A549 (cell line): ENCODE data around the gene PHF21A. TPM values are rescaled to one million over a fixed set of nuclear protein-coding genes. Genes with fewer than 3 reads are reported as not detected.

Experiments
- ATAC-seq, 2 experiments: fragments of 200-7000 bp in 1 of 2; fragments of >200 bp in 1 of 2; cut with Nextera tagmentation in 1 of 2; cut with Tn5 transposase in 1 of 2; 3 replicates each; pipeline versions ENCODE4 v1.8.0 to v1.9.1; 2018 to 2020; ENCODE audit warnings: mild to moderate bottlenecking in 1 of 2, moderate library complexity in 1 of 2
- CTCF ChIA-PET: fragments of 300-600 bp; sonication (Branson Sonifier 250); formaldehyde crosslinking; extraction: SDS; loops from one replicate; lab custom pipeline; 2021; ENCODE audit warnings: antibody characterized with exemption, inconsistent platforms; lab: Yijun Ruan, JAX
- POLR2A ChIA-PET: fragments of 350-600 bp; formaldehyde crosslinking; extraction: SDS; loops from one replicate; lab custom pipeline; 2021; ENCODE audit warnings: antibody characterized with exemption, inconsistent platforms; lab: Yijun Ruan, JAX
- DNase-seq, 2 experiments: peaks; one replicate each; pipeline versions ENCODE4 v3.0.0 to v3.0.0-alpha.2; 2011 to 2016; ENCODE audit warnings: low read depth in 1 of 2, low spot score in 1 of 2
- FAIRE-seq: peaks from 2 replicates; lab custom pipeline; 2011; peaks lifted over from hg19 to GRCh38; lab: Jason Lieb, UNC
- H3K27ac ChIP-seq, 2 experiments: fragments of >200 bp; sonication (Bioruptor Twin); formaldehyde crosslinking; 3 replicates each; pipeline ENCODE4 v1.5.1; 2016 to 2017
- H3K4me1 ChIP-seq: fragments of >200 bp; sonication (Bioruptor Twin); formaldehyde crosslinking; 3 replicates; pipeline ENCODE4 v1.6.1; 2016
- H3K4me2 ChIP-seq: fragments of >200 bp; sonication (Bioruptor Twin); formaldehyde crosslinking; 3 replicates; pipeline ENCODE4 v1.6.1; 2016
- H3K4me3 ChIP-seq: fragments of >200 bp; sonication (Bioruptor Twin); formaldehyde crosslinking; 3 replicates; pipeline ENCODE4 v1.5.1; 2016
- H3K9me3 ChIP-seq: fragments of >200 bp; sonication (Bioruptor Twin); formaldehyde crosslinking; 3 replicates; pipeline ENCODE4 v1.6.1; 2016
- CBX2 ChIP-seq: fragments of 200-600 bp; sonication (generic); IDR thresholded peaks from 2 replicates; pipeline ENCODE4 v1.6.1; 2016; ENCODE audit warnings: low read depth, mild to moderate bottlenecking, borderline replicate concordance
- CBX8 ChIP-seq: fragments of 200-600 bp; sonication (generic); IDR thresholded peaks from 2 replicates; pipeline ENCODE4 v1.6.1; 2016
- CHD4 ChIP-seq: fragments of 200-600 bp; sonication (generic); IDR thresholded peaks from 2 replicates; pipeline ENCODE4 v1.6.1; 2016; ENCODE audit warnings: antibody characterized with exemption, mild to moderate bottlenecking, borderline replicate concordance
- EP300 ChIP-seq, 2 experiments: fragments of >200 bp; sonication (Bioruptor Twin); formaldehyde crosslinking; IDR thresholded peaks; 2 replicates in 1 of 2; 3 replicates in 1 of 2; pipeline ENCODE4 v1.6.1; 2016 to 2017
- FOSB ChIP-seq: fragments of 250-450 bp; sonication (Bioruptor Pico); IDR thresholded peaks from 2 replicates; pipeline ENCODE4 v1.5.0; 2020; ENCODE audit warnings: mild to moderate bottlenecking, moderate library complexity
- FOXS1 ChIP-seq: fragments of 250-450 bp; sonication (Bioruptor Pico); IDR thresholded peaks from 2 replicates; pipeline ENCODE4 v1.5.0; 2020; ENCODE audit warnings: mild to moderate bottlenecking, moderate library complexity
- HEYL ChIP-seq: fragments of 250-450 bp; sonication (Bioruptor Pico); IDR thresholded peaks from 2 replicates; pipeline ENCODE4 v1.8.0; 2021; ENCODE audit warnings: mild to moderate bottlenecking, moderate library complexity
- HOXB5 ChIP-seq: fragments of 250-450 bp; sonication (Bioruptor Pico); IDR thresholded peaks from 2 replicates; pipeline ENCODE4 v1.5.0; 2020; ENCODE audit warnings: mild to moderate bottlenecking, moderate library complexity
- KDM1A ChIP-seq: fragments of 200-600 bp; sonication (generic); IDR thresholded peaks from 2 replicates; pipeline ENCODE4 v1.6.1; 2016; ENCODE audit warnings: low read depth, mild to moderate bottlenecking
- MYC ChIP-seq: IDR thresholded peaks from 2 replicates; pipeline ENCODE4 v1.6.1; 2012; ENCODE audit warnings: mild to moderate bottlenecking, inconsistent platforms, low read length, improper control_type of control experiment, borderline replicate concordance
- PHF8 ChIP-seq: fragments of 200-600 bp; sonication (generic); IDR thresholded peaks from 2 replicates; pipeline ENCODE4 v1.6.1; 2016; ENCODE audit warnings: low read depth, mild to moderate bottlenecking, antibody characterized with exemption, moderate library complexity, borderline replicate concordance
- POLR2AphosphoS2 ChIP-seq: conservative IDR thresholded peaks from 2 replicates; pipeline ENCODE4 v1.6.1; 2012; ENCODE audit warnings: low read length, improper control_type of control experiment, inconsistent platforms
- RCOR1 ChIP-seq: fragments of 150-350 bp; IDR thresholded peaks from 2 replicates; pipeline ENCODE4 v1.6.1; 2014; ENCODE audit warnings: antibody characterized with exemption, low read length, low read depth
- SMC3 ChIP-seq: fragments of >200 bp; sonication (Bioruptor Twin); formaldehyde crosslinking; IDR thresholded peaks from 3 replicates; pipeline ENCODE4 v1.6.1; 2018; ENCODE audit warnings: inconsistent platforms
- SREBF2 ChIP-seq: fragments of 450-650 bp; IDR thresholded peaks from 2 replicates; pipeline ENCODE4 v1.6.1; 2014; ENCODE audit warnings: mild to moderate bottlenecking, moderate library complexity
- TP53 ChIP-seq: fragments of 250-450 bp; sonication (Bioruptor Pico); IDR thresholded peaks from 2 replicates; pipeline ENCODE4 v1.5.0; 2021; ENCODE audit warnings: mild to moderate bottlenecking, moderate library complexity
- ZC3H11A ChIP-seq: fragments of 450-650 bp; IDR thresholded peaks from 2 replicates; pipeline ENCODE4 v1.6.1; 2014; ENCODE audit warnings: antibody characterized with exemption, mild to moderate bottlenecking
- ZFP36 ChIP-seq: fragments of 450-650 bp; IDR thresholded peaks from 2 replicates; pipeline ENCODE4 v1.6.1; 2014; ENCODE audit warnings: borderline replicate concordance; ENCODE audit not compliant: partially characterized antibody
- ZNF302 ChIP-seq: fragments of 250-450 bp; sonication (Bioruptor Pico); IDR thresholded peaks from 2 replicates; pipeline ENCODE4 v1.9.0; 2021; ENCODE audit warnings: inconsistent platforms, mild to moderate bottlenecking, moderate library complexity
- WGBS: methylation state at CpG from one replicate; pipeline ENCODE4 v1.1.6; 2017; ENCODE audit errors: missing lambda C conversion rate; 5-methylcytosine and 5-hydroxymethylcytosine counted together
- polyA plus RNA-seq, 4 experiments: library from polyadenylated mRNA; depleted of rRNA in 3 of 4; stranded (reverse); fragments of >200 nt; fragmentation: RNase III in 1 of 4; extraction: RNeasy Plus Mini Kit Qiagen cat#74134 plus additional on column Dnase treatment in 1 of 4; gene quantifications; 2 replicates in 3 of 4; 3 replicates in 1 of 4; pipeline ENCODE4 v1.2.3, GENCODE V29; 2011 to 2017
- TF ChIP-seq, protein P1 (sequence below): fragments of 250-450 bp; sonication (Bioruptor Pico); IDR thresholded peaks from 2 replicates; pipeline ENCODE4 v1.5.0; 2021; ENCODE audit warnings: mild to moderate bottlenecking, moderate library complexity, borderline replicate concordance
- TF ChIP-seq, protein P2 (sequence below): fragments of 250-450 bp; sonication (Bioruptor Pico); IDR thresholded peaks from 2 replicates; pipeline ENCODE4 v1.5.0; 2020; ENCODE audit warnings: low read depth, mild to moderate bottlenecking, moderate library complexity
- TF ChIP-seq, protein P3 (sequence below): fragments of 200-600 bp; sonication (generic); IDR thresholded peaks from 2 replicates; pipeline ENCODE4 v1.6.1; 2016; ENCODE audit warnings: antibody characterized with exemption, mild to moderate bottlenecking, moderate library complexity
- TF ChIP-seq, protein P4 (sequence below): IDR thresholded peaks from 2 replicates; pipeline ENCODE4 v1.6.1; 2012

PHF21A gene
- polyA plus RNA-seq, 2 of the 4 experiments (the other 2 are of a cell fraction) = 20.0 to 31.9 TPM

DNA sequence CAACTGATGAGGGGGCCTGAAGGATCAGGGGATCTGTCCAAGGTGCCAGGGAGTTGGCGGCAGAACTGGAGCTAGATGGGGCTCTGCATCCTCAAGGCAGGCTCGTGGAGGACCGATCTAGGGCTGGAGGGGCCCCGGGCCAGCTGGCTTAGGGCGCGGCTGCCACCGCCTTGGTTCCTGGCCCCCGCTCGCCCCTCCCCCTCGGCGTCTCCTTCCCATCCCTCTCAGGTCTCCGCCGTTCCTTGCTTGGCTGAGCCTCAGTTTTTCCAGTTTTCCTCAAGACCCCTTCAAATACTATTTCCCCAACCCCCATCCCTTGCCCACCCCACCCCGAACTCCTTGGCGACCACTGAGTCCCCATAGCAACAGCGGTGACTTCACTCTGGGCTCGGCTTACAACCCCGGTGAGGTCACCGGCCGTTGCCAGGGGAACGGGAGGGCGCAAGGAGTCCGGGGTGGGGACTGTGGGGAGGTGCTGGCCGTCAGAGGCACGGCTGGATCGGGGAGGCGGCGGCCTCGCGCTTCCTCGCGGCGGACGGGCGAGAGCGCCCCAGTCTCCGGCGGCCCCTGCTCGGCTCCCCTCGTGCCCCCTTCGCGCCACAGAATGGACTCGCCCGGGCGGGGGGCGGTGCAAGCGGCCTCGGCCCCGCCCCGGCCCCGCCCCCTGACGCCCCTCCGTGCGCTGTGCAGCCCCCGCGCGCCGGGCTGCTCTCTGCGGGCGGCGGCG is 221.6 kb downstream of the PHF21A start (continued):
- no peak for TF ChIP-seq SREBF2
- TF ChIP-seq, all 56 proteins: peak for 4

DNA sequence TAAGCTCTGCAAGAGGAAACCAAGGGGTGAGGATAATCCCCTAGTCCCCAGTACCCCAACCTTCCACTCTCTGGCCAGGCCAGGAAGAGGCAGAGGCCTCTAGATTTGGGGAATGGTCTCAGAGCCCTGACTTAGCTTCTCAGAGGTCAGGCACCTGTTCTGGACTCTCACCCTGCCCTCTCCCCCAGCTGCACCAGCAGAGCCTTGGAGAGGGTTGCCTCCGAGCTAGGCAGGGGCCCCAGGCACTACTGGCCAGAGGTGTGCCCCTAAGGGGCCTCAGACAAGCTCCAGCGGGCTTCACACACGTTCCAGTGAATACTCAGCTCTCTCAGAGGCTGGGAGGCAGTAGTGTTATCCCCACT is 222.2 kb downstream of the PHF21A start:
- WGBS = 10% methylated on average over 2 of the region's 3 CpGs
- POLR2A ChIA-PET = interaction anchor here (0.8 to 0.9 kb wide), 2 partner anchors 10 to 19 kb away, joined by 3 read pairs; partner anchors contain the start of gene PEX16
- DNase-seq (no peak), FAIRE-seq (no peak)
- peak overlapping the region; percentile 57 for H3K4me3 ChIP-seq
- no peak for TF ChIP-seq CBX8
- TF ChIP-seq ZNF302 = no peak
- TF ChIP-seq, protein P1, sequence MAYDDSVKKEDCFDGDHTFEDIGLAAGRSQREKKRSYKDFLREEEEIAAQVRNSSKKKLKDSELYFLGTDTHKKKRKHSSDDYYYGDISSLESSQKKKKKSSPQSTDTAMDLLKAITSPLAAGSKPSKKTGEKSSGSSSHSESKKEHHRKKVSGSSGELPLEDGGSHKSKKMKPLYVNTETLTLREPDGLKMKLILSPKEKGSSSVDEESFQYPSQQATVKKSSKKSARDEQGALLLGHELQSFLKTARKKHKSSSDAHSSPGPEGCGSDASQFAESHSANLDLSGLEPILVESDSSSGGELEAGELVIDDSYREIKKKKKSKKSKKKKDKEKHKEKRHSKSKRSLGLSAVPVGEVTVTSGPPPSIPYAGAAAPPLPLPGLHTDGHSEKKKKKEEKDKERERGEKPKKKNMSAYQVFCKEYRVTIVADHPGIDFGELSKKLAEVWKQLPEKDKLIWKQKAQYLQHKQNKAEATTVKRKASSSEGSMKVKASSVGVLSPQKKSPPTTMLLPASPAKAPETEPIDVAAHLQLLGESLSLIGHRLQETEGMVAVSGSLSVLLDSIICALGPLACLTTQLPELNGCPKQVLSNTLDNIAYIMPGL (CRISPR knock-in tag) = no peak
- TF ChIP-seq TP53 (CRISPR knock-in tag) = no peak
- no peak for TF ChIP-seq HEYL (CRISPR knock-in tag)
- no peak for TF ChIP-seq PHF8
- TF ChIP-seq SMC3 = no peak
- TF ChIP-seq, protein P2, sequence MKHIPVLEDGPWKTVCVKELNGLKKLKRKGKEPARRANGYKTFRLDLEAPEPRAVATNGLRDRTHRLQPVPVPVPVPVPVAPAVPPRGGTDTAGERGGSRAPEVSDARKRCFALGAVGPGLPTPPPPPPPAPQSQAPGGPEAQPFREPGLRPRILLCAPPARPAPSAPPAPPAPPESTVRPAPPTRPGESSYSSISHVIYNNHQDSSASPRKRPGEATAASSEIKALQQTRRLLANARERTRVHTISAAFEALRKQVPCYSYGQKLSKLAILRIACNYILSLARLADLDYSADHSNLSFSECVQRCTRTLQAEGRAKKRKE (CRISPR knock-in tag) = no peak
- no peak for TF ChIP-seq POLR2AphosphoS2
- no peak for TF ChIP-seq ZC3H11A
- TF ChIP-seq FOXS1 = no peak
- TF ChIP-seq, all 56 proteins: peak for 0
- CTCF ChIA-PET = interaction anchor here (0.5 to 2.2 kb wide), 6 partner anchors 10 to 56 kb away, joined by 3 to 8 read pairs (median 4); partner anchors contain the start of gene PEX16
- H3K4me1 ChIP-seq = peaks cover 12% of the 10 kb centered on the region; the same call in 2 of the 3 replicates
- H3K9me3 ChIP-seq = no peaks in the 10 kb centered on the region
- H3K4me2 ChIP-seq = peak overlapping the region; percentile 73
- H3K27ac ChIP-seq = peak overlapping the region; percentile 86 to 89; a peak in 5 of 6 replicates
- ATAC-seq = no peak

DNA sequence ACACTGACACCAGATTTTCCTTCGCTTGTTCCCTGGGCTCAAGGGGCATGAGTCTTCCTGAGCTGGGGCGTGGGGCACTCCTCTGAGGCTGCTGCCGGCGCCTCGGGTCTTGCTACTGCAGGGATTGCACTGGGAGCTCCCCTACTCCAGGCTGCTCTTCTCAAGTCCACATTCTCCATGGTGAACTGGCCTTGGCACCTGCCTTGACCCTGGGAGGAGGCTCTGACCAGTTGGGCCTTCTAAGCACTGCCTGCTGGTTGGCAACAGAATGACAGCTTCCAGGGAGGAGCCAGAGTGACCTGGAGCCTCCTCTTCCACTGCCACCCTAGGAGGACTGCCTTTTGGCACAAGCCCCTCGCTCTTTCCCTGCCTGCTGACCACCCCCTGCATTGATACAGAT is 223.7 kb downstream of the PHF21A start:
- peak in 1 of 2 experiments; percentile 26 for DNase-seq

DNA sequence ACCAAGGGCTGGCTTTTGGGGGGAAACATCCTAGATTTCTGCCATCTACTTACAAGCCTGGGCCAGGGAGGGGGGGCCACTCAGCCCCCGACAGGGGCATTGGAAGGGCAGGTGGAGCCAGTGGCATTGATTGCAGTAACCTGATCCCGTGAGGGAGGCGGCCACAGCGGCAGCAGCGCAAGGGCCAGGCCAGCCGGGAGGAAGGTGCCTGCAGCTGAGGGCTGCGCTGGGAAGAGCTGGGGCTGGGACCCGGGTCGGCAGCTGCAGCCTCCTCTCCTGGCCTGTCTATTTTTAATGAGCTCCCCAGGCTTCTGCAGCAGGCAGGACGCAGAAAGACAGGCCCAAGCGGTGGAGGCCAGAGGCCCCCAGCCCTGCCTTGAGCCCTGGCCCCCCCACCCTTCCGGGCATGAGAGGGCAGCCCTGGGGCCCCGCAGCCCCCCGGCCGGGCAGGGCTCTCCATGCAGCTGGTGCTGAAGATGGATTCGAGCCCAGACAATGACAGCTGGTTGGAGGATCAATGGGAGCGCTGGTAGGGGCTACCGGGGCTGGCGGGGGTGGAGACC is 224.8 kb downstream of the PHF21A start:
- Histone ChIP-seq H3K9me3 (no peaks in the 10 kb centered on the region), H3K27ac (no peak overlapping the region), H3K4me3 (no peak overlapping the region), H3K4me2 (no peak overlapping the region), H3K4me1 (peaks cover 12% of the 10 kb centered on the region; the same call in 2 of the 3 replicates)
- ATAC-seq (no peak), FAIRE-seq (no peak), DNase-seq (no peak)
- CTCF ChIA-PET = no interaction called here
- TF ChIP-seq HOXB5 (CRISPR knock-in tag) = no peak
- no peak for TF ChIP-seq KDM1A
- TF ChIP-seq, protein P3, sequence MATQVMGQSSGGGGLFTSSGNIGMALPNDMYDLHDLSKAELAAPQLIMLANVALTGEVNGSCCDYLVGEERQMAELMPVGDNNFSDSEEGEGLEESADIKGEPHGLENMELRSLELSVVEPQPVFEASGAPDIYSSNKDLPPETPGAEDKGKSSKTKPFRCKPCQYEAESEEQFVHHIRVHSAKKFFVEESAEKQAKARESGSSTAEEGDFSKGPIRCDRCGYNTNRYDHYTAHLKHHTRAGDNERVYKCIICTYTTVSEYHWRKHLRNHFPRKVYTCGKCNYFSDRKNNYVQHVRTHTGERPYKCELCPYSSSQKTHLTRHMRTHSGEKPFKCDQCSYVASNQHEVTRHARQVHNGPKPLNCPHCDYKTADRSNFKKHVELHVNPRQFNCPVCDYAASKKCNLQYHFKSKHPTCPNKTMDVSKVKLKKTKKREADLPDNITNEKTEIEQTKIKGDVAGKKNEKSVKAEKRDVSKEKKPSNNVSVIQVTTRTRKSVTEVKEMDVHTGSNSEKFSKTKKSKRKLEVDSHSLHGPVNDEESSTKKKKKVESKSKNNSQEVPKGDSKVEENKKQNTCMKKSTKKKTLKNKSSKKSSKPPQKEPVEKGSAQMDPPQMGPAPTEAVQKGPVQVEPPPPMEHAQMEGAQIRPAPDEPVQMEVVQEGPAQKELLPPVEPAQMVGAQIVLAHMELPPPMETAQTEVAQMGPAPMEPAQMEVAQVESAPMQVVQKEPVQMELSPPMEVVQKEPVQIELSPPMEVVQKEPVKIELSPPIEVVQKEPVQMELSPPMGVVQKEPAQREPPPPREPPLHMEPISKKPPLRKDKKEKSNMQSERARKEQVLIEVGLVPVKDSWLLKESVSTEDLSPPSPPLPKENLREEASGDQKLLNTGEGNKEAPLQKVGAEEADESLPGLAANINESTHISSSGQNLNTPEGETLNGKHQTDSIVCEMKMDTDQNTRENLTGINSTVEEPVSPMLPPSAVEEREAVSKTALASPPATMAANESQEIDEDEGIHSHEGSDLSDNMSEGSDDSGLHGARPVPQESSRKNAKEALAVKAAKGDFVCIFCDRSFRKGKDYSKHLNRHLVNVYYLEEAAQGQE = peak; percentile 42; the same call in 1 of the 2 replicates
- TF ChIP-seq, protein P4, sequence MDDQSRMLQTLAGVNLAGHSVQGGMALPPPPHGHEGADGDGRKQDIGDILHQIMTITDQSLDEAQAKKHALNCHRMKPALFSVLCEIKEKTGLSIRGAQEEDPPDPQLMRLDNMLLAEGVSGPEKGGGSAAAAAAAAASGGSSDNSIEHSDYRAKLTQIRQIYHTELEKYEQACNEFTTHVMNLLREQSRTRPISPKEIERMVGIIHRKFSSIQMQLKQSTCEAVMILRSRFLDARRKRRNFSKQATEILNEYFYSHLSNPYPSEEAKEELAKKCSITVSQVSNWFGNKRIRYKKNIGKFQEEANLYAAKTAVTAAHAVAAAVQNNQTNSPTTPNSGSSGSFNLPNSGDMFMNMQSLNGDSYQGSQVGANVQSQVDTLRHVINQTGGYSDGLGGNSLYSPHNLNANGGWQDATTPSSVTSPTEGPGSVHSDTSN = no peak
- no peak for TF ChIP-seq CBX2
- 66% methylated on average over 8 of the region's 19 CpGs for WGBS
- POLR2A ChIA-PET = no interaction called here

More for the DNA sequence above, 223.7 kb downstream of the PHF21A start:
- CTCF ChIA-PET = interaction anchor here (0.6 to 2.2 kb wide), 5 partner anchors 25 to 67 kb away, joined by 3 to 8 read pairs (median 3); no protein-coding TSS in a partner anchor
- H3K27ac ChIP-seq = no peak overlapping the region
- TF ChIP-seq ZFP36 (no peak), ZNF302 (no peak), MYC (no peak), FOSB (CRISPR knock-in tag) (no peak), EP300 (IDR thresholded peaks at IDR 0.05) (no peak), RCOR1 (no peak), CHD4 (no peak)
- 67% methylated on average over 5 of the region's 6 CpGs for WGBS
- no peak overlapping the region for H3K4me2 ChIP-seq
- peaks cover 12% of the 10 kb centered on the region; the same call in 2 of the 3 replicates for H3K4me1 ChIP-seq
- H3K9me3 ChIP-seq = no peaks in the 10 kb centered on the region
- POLR2A ChIA-PET = interaction anchor here (1.0 kb wide), 1 partner anchor 20 kb away, joined by 3 read pairs; the partner anchor contains the start of gene PEX16
- FAIRE-seq (no peak), ATAC-seq (peak in 1 of 2 experiments; percentile 51; a peak in 3 of 6 replicates)
- H3K4me3 ChIP-seq = no peak overlapping the region
